Calu3 (cell line): ENCODE measurements around the gene BRINP3. TPM values are rescaled to one million over a fixed set of nuclear protein-coding genes. Genes with fewer than 3 reads are reported as not detected.

Experiments
- BruUV-seq: library from RNA; stranded (reverse); fragments of 400-500 nt; replicated peaks from 2 replicates; lab custom pipeline; 2021; lab: Mats Ljungman, UMichigan
- CTCF ChIA-PET: fragments of 300-600 bp; sonication (Branson Sonifier 250); formaldehyde crosslinking; loops from one replicate; lab custom pipeline; 2022; ENCODE audit warnings: antibody characterized with exemption; lab: Charles Lee
- DNase-seq: peaks from one replicate; pipeline ENCODE4 v3.0.0; 2022
- H3K27ac Mint-ChIP-seq: one replicate; pipeline ENCODE4 v1.8.0; 2022; ENCODE audit warnings: mixed read lengths; ENCODE audit not compliant: unreplicated experiment
- H3K27me3 Mint-ChIP-seq: one replicate; pipeline ENCODE4 v1.8.0; 2022; ENCODE audit warnings: mixed read lengths; ENCODE audit not compliant: unreplicated experiment
- H3K36me3 Mint-ChIP-seq: one replicate; pipeline ENCODE4 v1.8.0; 2022; ENCODE audit warnings: mild to moderate bottlenecking, moderate library complexity, mixed read lengths; ENCODE audit not compliant: insufficient read depth, unreplicated experiment
- H3K4me1 Mint-ChIP-seq: one replicate; pipeline ENCODE4 v1.8.0; 2022; ENCODE audit warnings: mild to moderate bottlenecking, low read depth, mixed read lengths; ENCODE audit not compliant: unreplicated experiment
- H3K4me3 Mint-ChIP-seq: one replicate; pipeline ENCODE4 v1.8.0; 2022; ENCODE audit warnings: mild to moderate bottlenecking, low read depth, moderate library complexity, mixed read lengths; ENCODE audit not compliant: unreplicated experiment
- H3K9me3 Mint-ChIP-seq: one replicate; pipeline ENCODE4 v1.8.0; 2022; ENCODE audit warnings: low read depth, mixed read lengths; ENCODE audit not compliant: unreplicated experiment
- CTCF ChIP-seq: fragments of 200-600 bp; IDR thresholded peaks from one replicate; pipeline ENCODE4 v1.8.0; 2022; ENCODE audit warnings: antibody characterized with exemption; ENCODE audit not compliant: unreplicated experiment
- intact Hi-C: fragments of 100-400 bp; cut with micrococcal nuclease; formaldehyde crosslinking; loops from one replicate; pipeline ENCODE4 v1.10.0; 2022; ENCODE audit not compliant: unreplicated experiment
- total RNA-seq: library from RNA; stranded (reverse); gene quantifications from 2 replicates; pipeline ENCODE4 v1.2.3, GENCODE V29; 2022

The BRINP3 gene
- total RNA-seq, 1 experiment from 2014 or later, result not detected

- BruUV-seq, result no TSS peak
- Mint-ChIP-seq H3K4me3 (no peak overlapping the region), H3K36me3 (no peaks in the 10 kb centered on the region), H3K27ac (no peak overlapping the region), H3K4me1 (no peaks in the 10 kb centered on the region), H3K27me3 (no peaks in the 10 kb centered on the region), H3K9me3 (peaks cover 5% of the 10 kb centered on the region)
- no peak for DNase-seq
- intact Hi-C loops, result no loop called here
- no peak for TF ChIP-seq CTCF
- CTCF ChIA-PET, result no interaction called here
Observed at GRCh38 chr1:190205713-190206112, 272.0 kb downstream of the BRINP3 start.

GRCh38 chr1:190196020-190196419 is 281.6 kb downstream of the BRINP3 start:
- CTCF ChIA-PET, result no interaction called here
- BruUV-seq, result no TSS peak
- H3K9me3 Mint-ChIP-seq, result peaks cover 9% of the 10 kb centered on the region
- peaks cover 6% of the 10 kb centered on the region for H3K4me1 Mint-ChIP-seq
- no peaks in the 10 kb centered on the region for H3K27me3 Mint-ChIP-seq
- no peaks in the 10 kb centered on the region for H3K36me3 Mint-ChIP-seq
- no peak overlapping the region for H3K27ac Mint-ChIP-seq
- no peak overlapping the region for H3K4me3 Mint-ChIP-seq
- intact Hi-C loops, result no loop called here
- no peak for TF ChIP-seq CTCF
- DNase-seq, result no peak

- Mint-ChIP-seq H3K27me3 (no peaks in the 10 kb centered on the region), H3K9me3 (peaks cover 2% of the 10 kb centered on the region), H3K4me1 (peaks cover 6% of the 10 kb centered on the region), H3K36me3 (no peaks in the 10 kb centered on the region), H3K4me3 (no peak overlapping the region), H3K27ac (no peak overlapping the region)
- CTCF ChIA-PET, result no interaction called here
- no peak for TF ChIP-seq CTCF
- no peak for DNase-seq
- intact Hi-C loops, result no loop called here
- BruUV-seq, result no TSS peak
Observed at GRCh38 chr1:190193508-190194115, 284.1 kb downstream of the BRINP3 start.

GRCh38 chr1:190192627-190193026 is 285.0 kb downstream of the BRINP3 start:
- Mint-ChIP-seq H3K9me3 (peaks cover 2% of the 10 kb centered on the region), H3K4me3 (no peak overlapping the region), H3K27me3 (no peaks in the 10 kb centered on the region), H3K36me3 (no peaks in the 10 kb centered on the region), H3K4me1 (peaks cover 6% of the 10 kb centered on the region), H3K27ac (no peak overlapping the region)
- TF ChIP-seq CTCF, result no peak
- intact Hi-C loops, result no loop called here
- no TSS peak for BruUV-seq
- no peak for DNase-seq
- CTCF ChIA-PET, result no interaction called here
